NCI-H1436 (cell line): Measurements from ENCODE around the gene AMZ1.

Experiments used
- DNase-seq: peaks from one replicate; lab custom pipeline; 2025; lab: John Stamatoyannopoulos, UW

The AMZ1 gene

GRCh38 chr7:2754086-2754485 lies 66.1 kb downstream of the AMZ1 start:
- no peak for DNase-seq

DNA sequence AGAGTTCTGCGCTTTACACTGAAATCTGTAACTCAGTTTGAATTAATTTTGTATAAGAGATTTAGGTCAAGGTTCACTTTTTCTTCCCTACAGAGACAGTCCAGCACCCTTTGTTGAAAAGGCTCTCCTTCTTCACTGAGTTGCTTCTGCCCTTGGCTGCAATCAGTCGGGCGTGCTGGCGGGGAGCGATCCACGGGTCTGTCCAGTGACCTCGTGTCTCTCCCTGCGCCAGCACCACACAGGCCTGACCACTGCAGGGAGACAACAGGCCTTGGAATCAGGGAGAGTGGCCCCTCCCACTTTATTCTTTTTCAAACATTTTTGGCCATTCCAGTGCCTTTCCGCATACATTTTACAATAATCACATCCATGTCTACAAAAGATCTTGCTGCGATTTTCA lies 66.9 kb downstream of the AMZ1 start:
- DNase-seq, result no peak

DNA sequence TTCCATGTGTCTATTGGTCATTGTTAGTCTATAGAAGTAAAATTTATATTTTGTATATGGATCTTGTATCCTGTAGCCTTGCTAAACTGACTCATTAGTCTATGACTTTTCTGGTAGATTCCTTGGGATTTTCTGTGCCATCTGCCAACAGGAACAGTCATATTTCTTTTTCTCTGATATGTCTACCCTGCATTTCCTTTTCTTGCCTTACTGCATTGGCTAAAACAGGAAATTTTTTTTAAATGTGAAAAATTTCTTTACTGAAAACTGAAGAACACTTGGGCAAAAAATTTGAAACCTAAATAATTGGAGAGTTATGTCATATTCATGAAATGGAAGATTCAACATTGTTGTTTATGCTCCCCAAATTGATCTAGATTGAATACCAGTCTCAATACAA lies 67.5 kb downstream of the AMZ1 start:
- no peak for DNase-seq

- DNase-seq, result no peak
Measured at GRCh38 chr7:2757361-2757903, 69.4 kb downstream of the AMZ1 start.

GRCh38 chr7:2757904-2758672 lies 70.1 kb downstream of the AMZ1 start:
- DNase-seq, result peak; percentile 15

DNA sequence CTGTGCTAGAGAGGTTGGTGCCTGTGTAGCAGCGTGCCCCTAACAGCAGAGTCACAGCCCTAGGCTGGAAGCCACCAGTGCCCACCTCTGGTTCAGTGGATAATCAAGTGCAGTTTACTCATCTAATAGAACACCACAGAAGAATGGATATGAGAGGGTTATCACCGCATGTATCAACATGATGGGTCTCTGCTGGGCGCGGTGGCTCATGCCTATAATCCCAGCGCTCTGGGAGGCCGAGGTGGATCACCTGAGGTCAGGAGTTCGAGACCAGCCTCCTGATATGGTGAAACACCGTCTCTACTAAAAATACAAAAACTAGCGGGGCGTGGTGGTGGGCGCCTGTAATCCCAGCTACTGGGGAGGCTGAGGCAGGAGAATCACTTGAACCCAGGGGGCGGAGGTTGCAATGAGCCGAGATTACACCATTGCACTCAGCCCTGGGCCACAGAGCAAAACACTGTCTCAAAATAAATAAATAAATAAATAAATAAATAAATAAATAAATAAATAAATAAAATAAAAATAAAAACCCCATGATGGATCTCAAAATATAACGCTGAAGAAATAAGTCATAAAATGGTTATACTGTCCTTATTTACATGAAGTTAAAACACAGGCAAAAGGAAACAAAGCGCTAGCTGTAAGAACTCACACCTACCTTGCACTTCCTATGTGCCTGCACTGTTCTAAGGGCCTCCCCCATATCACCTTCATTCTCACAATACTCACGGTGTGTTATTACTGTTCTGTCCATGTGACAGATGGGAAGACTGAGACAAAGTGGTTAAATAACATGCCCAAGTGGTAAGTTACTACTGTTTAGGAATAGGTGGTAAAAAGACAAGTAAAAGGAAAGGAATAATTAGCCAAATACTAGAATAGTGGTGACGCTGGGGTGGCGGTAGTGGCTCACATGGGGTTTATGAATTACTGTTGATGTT lies 70.9 kb downstream of the AMZ1 start:
- DNase-seq, result no peak

- no peak for DNase-seq
Measured at GRCh38 chr7:2759736-2760097, 71.7 kb downstream of the AMZ1 start.

GRCh38 chr7:2760098-2760889 lies 72.3 kb downstream of the AMZ1 start:
- DNase-seq, result no peak

DNA sequence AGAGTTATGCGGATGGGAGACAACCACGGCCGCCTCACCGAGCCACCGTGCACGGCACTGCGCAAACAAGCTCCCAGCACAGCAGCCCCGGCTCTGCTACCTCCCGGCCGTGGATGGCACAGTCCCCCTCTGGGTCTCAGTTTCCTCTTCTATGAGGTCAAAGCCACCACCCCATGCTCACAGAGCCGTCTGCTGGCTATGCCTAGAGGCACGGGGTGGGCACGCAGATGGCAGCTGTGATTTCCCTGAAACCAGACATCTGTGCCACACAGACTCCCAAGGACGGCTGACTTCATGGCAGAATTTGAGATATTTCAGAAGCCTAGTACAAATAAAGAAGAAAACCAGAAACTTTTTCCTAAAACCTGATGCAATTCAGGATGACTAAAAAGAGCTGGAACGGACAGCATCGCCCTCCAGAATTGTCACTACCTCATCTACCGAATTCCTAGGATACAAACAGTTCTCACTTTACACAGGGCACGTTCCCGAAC lies 73.2 kb downstream of the AMZ1 start:
- no peak for DNase-seq

- DNase-seq, result no peak
Measured at GRCh38 chr7:2761801-2762497, 73.9 kb downstream of the AMZ1 start.

- no peak for DNase-seq
Measured at GRCh38 chr7:2763597-2763996, 75.6 kb downstream of the AMZ1 start.

DNA sequence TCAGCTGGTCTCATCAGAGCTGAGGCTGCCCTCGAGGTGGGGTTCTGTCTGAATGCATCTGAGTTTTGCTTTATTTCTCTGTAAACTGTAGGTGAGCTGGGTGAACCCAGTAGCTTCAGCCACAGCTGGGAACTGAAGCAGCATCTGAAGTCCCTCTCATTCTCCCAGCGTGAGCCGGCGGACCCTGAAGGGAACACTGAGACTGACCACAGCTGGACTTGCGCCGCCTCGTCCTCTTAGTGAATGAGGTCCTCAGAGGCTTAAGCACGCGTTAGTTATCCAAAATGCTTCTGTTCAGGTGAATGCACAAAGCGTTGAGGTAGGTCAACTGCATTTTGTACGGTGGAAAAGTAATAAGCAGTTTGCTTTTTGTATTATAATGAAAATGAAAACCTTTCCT lies 76.6 kb downstream of the AMZ1 start:
- DNase-seq, result no peak
